Measurements from ENCODE around the gene PRLR. TPM values are rescaled to one million over a fixed set of nuclear protein-coding genes. Genes with fewer than 3 reads are reported as not detected.

PRLR gene
- total and polyA plus RNA-seq, 10 of the 15 experiments (the other 5 are each of a cell fraction or from before 2014, with no cell fraction given): 0.03 to 8.1 (median 0.20) TPM

DNA sequence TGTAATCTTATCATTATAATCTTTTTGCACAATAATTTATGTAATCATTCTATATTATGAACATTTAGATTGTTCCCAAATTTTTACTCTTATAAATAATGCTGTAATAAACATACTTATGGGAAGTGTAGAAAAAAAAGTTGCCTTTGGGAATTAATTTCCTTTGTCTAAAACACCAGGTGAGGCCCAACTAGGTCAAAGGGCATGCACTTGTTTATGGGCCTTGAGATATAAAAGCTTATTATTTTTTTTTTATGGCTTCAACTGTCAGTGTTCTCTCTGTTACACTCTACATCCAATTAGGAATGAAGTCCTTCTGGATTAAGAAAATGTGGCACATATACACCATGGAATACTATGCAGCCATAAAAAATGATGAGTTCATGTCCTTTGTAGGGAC, 6.5 kb upstream of the PRLR start:
- BruUV-seq (replicated peaks): no TSS peak
- SMC1A ChIA-PET (ENCODE audit: uncharacterized antibody, unreplicated experiment): interaction anchor here (1.2 to 1.6 kb wide), 2 partner anchors 70 to 200 kb away, joined by 3 read pairs; no protein-coding TSS in a partner anchor
- DNase-seq (ENCODE audit: low read depth, low spot score): no peak
- POLR2A ChIA-PET: interaction anchor here (1.4 kb wide), 1 partner anchor 11 kb away, joined by 3 read pairs; no protein-coding TSS in a partner anchor
- Histone ChIP-seq H3K4me1 (ENCODE audit: control insufficient read depth, insufficient read depth, low read length) (no peaks in the 10 kb centered on the region), H4K20me1 (ENCODE audit: control insufficient read depth, insufficient read depth) (no peaks in the 10 kb centered on the region), H3K27ac (ENCODE audit: control insufficient read depth, insufficient read depth) (no peak overlapping the region), H3K4me2 (ENCODE audit: control insufficient read depth, insufficient read depth) (no peak overlapping the region), H3K4me3 (no peak overlapping the region), H3K79me2 (ENCODE audit: control insufficient read depth, insufficient read depth, low read length) (no peaks in the 10 kb centered on the region), H2AFZ (ENCODE audit: control insufficient read depth, low read depth, low read length) (no peak overlapping the region), H3K9me3 (replicated peaks; ENCODE audit: control insufficient read depth, insufficient read depth, low read length) (no peaks in the 10 kb centered on the region; the same call in 2 of the 3 replicates), H3K9ac (ENCODE audit: control insufficient read depth, insufficient read depth, low read length) (no peak overlapping the region), H3K36me3 (ENCODE audit: control insufficient read depth in 2 of 2, insufficient read depth in 2 of 2, low read length in 1 of 2) (no peaks in the 10 kb centered on the region), H3K27me3 (replicated peaks in 1 of 2; ENCODE audit: control insufficient read depth in 2 of 2, insufficient read depth in 2 of 2, low read length in 1 of 2) (no peaks in the 10 kb centered on the region)
- no peak for FAIRE-seq
- intact Hi-C loops (cut with micrococcal nuclease; ENCODE audit: unreplicated experiment): no loop called here
- RAD21 ChIA-PET (ENCODE audit: unreplicated experiment): interaction anchor here (1.3 to 2.7 kb wide), 3 partner anchors 11 to 26 kb away, joined by 3 to 10 read pairs (median 7); no protein-coding TSS in a partner anchor
- ATAC-seq: no peak
- TF ChIP-seq, protein P1, sequence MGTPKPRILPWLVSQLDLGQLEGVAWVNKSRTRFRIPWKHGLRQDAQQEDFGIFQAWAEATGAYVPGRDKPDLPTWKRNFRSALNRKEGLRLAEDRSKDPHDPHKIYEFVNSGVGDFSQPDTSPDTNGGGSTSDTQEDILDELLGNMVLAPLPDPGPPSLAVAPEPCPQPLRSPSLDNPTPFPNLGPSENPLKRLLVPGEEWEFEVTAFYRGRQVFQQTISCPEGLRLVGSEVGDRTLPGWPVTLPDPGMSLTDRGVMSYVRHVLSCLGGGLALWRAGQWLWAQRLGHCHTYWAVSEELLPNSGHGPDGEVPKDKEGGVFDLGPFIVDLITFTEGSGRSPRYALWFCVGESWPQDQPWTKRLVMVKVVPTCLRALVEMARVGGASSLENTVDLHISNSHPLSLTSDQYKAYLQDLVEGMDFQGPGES (IDR thresholded peaks at IDR 0.05): no peak
- TF ChIP-seq, protein P2, sequence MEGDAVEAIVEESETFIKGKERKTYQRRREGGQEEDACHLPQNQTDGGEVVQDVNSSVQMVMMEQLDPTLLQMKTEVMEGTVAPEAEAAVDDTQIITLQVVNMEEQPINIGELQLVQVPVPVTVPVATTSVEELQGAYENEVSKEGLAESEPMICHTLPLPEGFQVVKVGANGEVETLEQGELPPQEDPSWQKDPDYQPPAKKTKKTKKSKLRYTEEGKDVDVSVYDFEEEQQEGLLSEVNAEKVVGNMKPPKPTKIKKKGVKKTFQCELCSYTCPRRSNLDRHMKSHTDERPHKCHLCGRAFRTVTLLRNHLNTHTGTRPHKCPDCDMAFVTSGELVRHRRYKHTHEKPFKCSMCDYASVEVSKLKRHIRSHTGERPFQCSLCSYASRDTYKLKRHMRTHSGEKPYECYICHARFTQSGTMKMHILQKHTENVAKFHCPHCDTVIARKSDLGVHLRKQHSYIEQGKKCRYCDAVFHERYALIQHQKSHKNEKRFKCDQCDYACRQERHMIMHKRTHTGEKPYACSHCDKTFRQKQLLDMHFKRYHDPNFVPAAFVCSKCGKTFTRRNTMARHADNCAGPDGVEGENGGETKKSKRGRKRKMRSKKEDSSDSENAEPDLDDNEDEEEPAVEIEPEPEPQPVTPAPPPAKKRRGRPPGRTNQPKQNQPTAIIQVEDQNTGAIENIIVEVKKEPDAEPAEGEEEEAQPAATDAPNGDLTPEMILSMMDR (IDR thresholded peaks at IDR 0.05 in 2 of 3, conservative IDR thresholded peaks at IDR 0.05 in 1 of 3; ENCODE audit: control insufficient read depth in 2 of 3, extremely low read depth in 1 of 3, insufficient read depth in 1 of 3, low read depth in 3 of 3, low read length in 3 of 3): no peak
- no peak for TF ChIP-seq NRF1 (conservative IDR thresholded peaks at IDR 0.05; ENCODE audit: low read depth, low read length)
- no peak for TF ChIP-seq RB1 (IDR thresholded peaks at IDR 0.05; ENCODE audit: borderline replicate concordance)
- no peak for TF ChIP-seq PML (IDR thresholded peaks at IDR 0.05; ENCODE audit: low read length)
- TF ChIP-seq SPI1 (IDR thresholded peaks at IDR 0.05; ENCODE audit: borderline replicate concordance, insufficient read depth, low read depth, low read length): no peak
- no peak for TF ChIP-seq SMARCA5 (IDR thresholded peaks at IDR 0.05)
- no peak for TF ChIP-seq RAD51 (IDR thresholded peaks at IDR 0.05)
- TF ChIP-seq WRNIP1 (IDR thresholded peaks at IDR 0.05; ENCODE audit: borderline replicate concordance, low read depth, low read length): no peak
- in situ Hi-C loops (cut with MboI): no loop called here
- CTCF ChIA-PET: no interaction called here
